Glomerular visceral epithelial cell (primary cell): ENCODE results near the gene PHAF1.

Source experiments
- DNase-seq: peaks from one replicate; pipeline ENCODE4 v3.0.0-alpha.2; 2016; ENCODE audit errors: extremely low spot score

The PHAF1 gene

DNA sequence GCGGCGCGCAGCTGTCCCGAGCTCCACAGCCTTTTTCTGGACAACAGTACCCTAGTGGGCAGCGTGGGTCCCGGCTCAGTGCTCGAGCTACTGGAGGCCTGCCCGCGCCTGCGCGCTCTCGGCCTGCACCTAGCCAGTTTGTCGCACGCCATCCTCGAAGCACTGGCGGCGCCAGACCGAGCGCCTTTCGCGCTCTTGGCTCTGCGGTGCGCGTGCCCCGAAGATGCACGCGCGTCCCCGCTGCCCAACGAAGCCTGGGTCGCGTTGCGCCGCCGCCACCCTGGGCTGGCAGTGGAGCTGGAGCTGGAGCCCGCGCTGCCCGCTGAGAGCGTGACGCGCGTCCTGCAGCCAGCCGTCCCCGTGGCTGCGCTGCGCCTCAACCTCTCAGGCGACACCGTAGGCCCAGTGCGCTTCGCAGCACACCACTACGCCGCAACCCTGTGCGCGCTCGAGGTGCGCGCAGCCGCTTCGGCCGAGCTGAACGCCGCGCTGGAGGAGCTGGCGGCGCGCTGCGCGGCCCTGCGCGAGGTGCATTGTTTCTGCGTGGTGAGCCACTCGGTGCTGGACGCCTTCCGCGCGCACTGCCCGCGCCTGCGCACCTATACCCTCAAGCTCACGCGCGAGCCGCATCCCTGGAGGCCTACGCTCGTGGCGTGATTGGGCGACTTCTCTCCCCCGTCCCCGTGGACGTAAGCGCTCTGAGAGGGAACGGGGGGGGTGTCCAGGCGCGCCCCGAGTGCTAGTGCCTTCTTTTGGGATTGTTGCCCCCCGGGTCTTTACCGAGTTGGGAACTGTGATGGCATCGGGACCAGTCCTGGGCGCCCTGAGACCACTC, 53.6 kb downstream of the PHAF1 start:
- DNase-seq, result no peak

DNA sequence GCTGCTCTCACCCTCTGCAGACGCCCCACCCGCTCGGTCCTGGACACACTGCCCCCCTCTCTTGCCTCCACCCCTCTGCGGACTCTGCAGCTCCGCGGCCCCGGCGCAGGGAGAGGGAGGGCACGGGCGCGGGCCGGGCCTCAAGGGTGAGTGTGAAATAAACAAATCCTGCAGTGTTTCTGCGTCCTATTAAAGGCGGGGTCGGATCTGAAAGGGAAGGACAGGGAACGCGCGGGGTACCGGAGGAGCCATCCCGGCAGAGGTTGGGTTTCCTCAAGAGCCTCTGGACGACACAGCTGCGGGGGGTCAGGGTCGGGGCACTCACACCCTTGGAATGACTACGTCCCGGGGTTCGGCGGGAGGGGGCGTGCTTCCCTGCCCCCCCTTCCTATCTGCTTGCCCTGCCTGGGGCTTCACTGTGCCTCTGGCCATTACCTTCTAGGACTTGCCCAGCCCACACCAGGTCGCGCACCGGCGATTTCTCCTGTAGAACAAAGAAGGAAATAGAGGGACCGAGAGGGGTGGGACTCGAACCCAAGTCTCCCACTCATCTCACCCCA, 54.3 kb downstream of the PHAF1 start:
- DNase-seq, result no peak

DNA sequence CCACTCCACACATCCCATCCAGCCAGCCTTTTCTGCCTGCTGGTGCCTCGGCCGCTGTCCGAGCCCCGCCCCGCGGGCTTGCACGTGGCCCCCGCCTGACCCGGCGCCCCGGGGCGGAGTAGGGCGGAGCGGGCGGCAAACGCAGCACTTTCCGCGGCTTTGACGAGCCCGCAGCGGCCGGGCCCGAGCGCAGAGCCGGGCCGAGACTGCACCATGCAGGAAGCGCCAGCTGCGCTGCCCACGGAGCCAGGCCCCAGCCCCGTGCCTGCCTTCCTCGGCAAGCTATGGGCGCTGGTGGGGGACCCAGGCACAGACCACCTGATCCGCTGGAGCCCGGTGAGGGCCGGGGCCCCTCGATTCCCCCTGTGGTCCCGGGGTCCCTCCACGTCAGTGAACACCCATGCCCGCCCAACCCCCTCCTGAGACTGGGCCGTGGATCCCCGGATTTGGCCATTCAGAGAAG, 54.9 kb downstream of the PHAF1 start, which contains the start of gene HSF4:
HSF4 (plus strand) TSS at position 147 of the 463 bp plus-strand sequence; CDS start at position 214, 67 bp downstream.
- DNase-seq, result no peak

DNA sequence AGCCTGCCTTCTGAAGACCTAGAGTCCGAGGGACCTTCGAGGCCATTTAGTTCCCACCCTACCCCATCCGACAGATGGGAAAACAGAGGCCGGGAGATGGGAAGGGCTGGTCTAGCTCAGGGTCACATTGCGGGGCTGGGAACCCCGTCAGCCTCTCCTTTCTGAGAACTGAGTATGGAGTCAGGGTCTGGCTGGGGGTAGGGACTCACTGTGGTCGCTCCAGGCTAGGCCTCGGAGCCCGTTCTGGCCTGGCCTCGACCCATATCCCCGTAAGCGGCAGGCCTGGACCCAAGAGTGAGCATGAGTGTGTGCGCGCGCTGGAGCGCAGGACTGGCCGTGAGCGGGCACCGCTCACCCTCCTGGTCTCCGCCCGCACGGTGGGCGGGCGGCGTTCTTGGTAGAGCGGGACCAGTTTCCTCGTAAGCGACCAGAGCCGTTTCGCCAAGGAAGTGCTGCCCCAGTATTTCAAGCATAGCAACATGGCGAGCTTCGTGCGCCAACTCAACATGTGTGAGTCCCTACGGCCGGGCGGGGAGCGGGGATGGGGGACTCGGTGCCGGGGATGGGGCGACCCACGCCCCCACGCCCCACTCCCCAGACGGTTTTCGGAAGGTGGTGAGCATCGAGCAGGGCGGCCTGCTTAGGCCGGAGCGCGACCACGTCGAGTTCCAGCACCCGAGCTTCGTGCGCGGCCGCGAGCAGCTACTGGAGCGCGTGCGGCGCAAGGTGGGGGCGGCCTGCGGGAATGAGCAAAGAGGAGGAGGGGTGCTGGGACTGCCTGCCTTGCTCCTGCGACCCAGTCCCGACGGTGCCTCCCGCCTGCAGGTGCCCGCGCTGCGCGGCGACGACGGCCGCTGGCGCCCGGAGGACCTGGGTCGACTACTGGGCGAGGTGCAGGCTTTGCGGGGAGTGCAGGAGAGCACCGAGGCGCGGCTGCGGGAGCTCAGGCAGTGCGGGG, 55.7 kb downstream of the PHAF1 start:
- no peak for DNase-seq

DNA sequence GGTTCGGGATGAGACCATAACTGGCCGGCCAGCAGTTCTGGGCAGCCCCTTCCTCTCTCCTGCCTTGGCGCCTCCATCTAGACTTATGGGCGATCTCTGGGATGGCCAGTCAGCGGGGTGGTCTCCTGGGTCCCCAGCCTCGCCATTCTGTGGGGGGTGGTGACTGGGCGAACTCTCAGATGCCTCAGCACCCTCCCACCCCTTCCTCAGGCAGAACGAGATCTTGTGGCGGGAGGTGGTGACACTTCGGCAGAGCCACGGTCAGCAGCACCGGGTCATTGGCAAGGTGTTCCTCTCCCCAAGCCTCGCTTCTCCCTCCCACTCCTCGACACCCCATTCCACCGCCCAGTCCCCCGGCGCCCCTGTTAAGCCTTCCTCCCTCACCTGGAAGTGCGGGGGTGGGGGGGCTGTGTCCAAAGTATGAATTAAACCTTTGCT, 56.4 kb downstream of the PHAF1 start:
- DNase-seq, result no peak

DNA sequence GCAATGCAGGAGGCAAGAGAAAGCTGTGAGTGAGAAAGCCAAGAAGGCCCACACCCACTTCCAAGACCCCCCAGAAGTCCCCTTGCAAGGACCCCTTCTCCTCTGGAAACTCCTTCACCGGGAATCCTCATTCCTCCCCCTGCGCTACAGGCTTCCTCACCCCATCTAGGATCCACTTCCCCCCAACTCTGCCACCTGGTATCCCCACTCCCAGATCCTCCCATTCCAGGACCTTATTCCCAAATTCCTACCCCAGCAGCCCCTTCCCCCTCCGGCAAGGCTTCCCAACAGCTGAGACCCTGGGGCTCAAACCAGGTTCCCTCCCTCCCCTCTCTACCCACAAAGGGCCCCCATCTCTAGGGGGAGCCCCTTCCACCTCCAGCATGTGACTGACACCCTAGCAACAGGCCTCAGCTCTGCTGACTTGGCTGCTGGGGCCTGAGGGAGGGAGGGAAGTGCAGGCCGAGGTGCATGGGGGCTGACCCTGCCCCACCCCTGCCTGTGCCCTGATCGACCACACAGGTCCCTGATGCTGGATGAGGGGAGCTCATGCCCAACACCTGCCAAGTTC, 56.9 kb downstream of the PHAF1 start:
- DNase-seq, result no peak

DNA sequence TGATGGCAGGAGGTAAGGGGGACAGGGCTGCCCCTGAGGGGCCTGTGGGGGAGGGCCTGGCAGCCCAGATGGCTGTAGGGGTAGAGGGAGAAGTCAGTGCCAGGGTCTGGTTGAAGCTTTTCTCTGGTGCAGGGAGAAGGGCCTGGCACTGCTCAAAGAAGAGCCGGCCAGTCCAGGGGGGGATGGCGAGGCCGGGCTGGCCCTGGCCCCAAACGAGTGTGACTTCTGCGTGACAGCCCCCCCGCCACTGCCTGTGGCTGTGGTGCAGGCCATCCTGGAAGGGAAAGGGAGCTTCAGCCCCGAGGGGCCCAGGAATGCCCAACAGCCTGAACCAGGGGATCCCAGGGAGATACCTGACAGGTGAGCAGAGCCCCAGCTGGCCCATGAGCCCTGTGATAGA, 57.8 kb downstream of the PHAF1 start:
- no peak for DNase-seq

DNA sequence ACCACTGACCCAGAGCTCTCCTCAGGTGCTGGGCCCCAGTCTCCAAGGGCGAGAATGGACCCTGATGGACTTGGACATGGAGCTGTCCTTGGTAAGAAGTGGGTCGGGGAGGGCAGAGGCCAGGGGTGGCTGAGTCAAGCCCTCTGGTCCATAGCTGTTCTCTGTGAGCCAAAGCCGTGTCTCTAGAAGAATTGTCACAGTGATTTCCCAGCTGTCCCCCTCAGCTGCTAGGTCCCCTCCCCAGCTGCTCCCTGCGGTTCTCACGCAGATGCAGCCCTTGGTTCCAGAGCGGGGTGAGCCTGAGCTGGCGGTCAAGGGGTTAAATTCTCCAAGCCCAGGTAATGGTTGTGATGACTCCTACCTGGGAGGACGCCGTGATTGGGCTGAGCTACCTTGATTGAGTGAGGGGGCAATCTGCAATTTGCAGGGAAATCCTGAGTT, 59.3 kb downstream of the PHAF1 start:
- DNase-seq, result no peak

DNA sequence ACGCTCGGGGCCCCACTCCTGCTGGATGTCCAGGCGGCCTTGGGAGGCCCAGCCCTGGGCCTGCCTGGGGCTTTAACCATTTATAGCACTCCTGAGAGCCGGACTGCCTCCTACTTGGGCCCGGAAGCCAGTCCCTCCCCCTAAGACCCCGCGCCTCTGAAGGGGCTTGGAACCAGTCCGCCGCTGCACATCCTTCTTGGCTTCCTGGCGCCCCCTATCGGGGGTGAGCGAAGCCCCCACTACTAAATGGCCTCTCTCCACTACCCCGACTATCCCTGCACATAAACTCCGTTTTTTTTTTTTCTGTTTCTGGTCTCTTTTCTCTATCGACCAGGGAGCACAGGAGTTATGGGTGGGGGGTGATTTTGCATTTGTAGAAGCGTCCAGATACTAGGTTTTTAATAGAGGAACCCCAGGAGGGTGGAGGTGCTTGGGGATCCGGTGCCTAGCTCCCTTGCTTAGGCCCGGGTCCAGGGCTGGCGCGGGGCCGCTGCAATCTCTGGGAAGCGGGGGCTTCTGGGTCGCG, 60.0 kb downstream of the PHAF1 start:
- DNase-seq, result no peak

DNA sequence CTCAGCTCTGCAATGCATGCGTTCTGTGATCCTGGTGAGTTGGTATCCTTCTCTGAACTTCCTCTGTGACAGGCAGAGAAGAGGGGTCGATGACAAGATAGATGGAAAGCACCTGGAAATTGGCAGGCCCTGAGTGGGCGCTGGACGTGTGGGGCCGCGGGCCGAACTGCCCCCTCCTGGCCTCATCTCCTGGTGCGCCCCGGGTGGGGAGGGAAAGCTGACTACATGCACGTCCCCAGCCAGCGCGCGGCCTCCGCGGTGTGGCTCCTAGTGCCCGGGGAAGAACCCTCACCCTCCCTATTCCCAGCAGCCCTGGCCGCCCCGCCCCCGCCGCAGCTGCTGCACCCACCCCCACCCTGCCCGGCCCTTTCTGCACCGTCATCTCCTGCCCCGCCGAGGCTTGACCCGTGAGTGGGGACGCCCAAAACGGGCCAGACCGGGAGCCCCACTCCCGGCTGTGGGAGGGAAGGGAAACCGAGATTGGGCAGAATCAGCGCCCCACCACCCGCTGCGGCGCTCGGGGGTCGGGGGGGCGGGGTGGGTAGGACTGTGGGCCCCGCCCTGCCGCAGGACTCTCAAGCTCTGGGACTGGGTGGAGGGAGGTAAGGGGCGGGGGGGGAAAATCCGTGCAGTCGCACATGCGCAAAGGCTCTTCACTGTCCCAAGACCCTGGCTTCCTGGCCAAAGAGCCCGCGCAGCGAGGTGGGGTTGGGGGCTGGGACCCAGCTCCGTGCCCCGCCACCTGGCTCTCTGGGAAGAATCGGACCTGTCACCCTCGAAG, 60.6 kb downstream of the PHAF1 start, which contains the start of gene NOL3:
NOL3 (plus strand) TSS at position 371 of the 781 bp plus-strand sequence.
- peak; percentile 84 for DNase-seq

DNA sequence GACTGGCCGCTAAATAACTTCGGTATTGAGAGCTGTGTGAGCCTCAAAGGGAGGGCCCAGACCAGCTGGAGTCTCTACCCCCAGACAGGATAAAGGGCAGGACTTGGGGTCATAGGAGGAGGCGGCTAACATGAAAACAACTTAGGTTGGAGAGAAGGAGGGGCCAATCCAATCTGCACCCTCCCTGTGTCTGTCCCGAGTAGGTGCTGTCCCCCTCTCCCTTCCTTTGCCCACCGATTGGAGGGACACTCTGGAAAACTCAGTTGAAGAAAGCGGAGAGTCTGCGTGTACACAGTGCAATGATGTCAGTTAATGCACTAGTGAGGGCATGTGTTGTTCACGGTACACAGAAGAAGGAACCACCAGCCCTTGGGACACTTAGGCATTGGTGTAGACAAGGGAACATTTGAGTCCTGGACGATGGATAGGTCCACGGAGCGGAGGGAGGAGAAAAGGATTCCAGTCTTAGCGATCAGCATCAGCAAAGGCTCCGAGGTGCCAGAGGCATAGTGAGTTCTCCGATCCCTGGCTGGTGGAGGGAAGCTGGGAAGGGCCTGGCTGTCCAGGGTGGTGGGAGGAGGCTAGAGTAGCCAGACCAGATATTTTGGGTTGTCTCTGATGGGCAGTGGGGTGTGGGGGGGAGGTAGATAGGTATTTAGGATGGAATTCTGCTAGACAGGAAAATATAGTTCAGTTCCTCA, 61.4 kb downstream of the PHAF1 start:
- no peak for DNase-seq

DNA sequence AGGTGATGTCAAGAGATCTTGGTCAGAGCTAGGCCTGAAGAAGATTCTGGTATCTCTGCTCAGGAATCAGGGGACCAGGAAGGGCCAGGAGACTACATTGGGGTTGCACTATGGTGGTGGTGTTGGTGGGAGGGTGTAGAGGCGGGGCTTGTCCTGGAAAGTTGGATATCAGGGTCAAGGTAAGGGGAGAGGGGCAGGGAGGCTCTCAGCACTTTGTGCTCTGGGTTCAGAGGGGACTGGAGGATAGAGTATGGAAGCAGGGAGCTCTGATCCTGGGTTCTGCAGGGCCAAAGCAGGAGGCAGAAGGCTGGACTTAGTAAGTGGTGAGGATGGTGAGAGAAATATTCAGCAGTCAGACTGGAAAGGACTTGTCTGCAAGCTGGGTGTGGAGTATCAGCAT, 63.6 kb downstream of the PHAF1 start:
- DNase-seq, result no peak

DNA sequence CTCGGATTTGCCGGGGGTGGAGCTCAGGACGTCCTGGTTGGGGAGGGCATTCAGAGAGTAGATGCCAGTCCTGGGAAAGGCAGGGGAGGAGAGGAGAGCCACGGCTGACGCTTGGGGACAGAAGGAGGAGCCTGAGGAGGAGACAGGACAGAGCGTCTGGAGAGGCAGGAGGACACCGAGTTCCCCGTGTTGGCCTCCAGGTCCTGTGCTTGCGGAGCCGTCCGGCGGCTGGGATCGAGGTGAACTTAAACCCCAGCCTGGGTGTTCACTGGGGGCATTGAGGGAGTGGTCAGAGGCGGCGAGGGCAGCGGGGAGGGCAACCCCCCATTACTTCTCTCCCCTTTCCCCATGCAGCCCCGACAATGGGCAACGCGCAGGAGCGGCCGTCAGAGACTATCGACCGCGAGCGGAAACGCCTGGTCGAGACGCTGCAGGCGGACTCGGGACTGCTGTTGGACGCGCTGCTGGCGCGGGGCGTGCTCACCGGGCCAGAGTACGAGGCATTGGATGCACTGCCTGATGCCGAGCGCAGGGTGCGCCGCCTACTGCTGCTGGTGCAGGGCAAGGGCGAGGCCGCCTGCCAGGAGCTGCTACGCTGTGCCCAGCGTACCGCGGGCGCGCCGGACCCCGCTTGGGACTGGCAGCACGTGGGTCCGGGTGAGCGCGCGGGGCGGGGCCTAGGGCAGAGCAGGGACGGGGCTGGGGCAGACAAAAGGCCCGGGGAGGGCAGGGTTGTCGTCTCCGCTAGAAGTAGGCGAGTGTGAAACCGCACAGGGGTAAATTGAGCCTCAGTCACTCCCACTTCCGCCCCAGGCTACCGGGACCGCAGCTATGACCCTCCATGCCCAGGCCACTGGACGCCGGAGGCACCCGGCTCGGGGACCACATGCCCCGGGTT, 64.3 kb downstream of the PHAF1 start:
- DNase-seq, result peak; percentile 87

DNA sequence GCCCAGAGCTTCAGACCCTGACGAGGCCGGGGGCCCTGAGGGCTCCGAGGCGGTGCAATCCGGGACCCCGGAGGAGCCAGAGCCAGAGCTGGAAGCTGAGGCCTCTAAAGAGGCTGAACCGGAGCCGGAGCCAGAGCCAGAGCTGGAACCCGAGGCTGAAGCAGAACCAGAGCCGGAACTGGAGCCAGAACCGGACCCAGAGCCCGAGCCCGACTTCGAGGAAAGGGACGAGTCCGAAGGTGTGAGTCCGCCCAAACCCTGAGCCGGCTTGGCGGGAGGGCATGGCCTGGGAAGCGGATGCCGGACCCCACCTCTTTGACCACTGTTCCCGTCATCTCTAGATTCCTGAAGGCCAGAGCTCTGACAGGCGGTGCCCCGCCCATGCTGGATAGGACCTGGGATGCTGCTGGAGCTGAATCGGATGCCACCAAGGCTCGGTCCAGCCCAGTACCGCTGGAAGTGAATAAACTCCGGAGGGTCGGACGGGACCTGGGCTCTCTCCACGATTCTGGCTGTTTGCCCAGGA, 65.0 kb downstream of the PHAF1 start:
- DNase-seq, result no peak

DNA sequence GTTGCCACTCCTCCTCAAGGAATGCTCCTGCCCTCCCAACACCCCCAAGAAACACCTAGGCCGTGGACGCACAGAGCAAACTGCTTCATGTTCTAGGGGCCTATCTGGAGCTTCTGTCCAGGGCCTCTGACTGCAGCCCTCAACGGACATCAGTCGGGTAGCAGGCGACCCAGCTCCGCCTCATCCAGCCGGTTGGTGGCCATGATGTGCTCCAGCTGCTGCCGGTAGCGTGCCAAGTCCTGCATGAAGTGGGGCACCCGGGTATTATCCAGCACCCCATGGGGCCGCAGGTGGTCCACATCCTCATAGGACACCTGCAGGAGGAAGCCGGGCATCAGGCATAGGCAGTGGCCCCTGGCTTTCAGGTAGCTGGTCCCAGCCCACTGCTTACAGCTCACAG, 66.9 kb downstream of the PHAF1 start:
- no peak for DNase-seq

DNA sequence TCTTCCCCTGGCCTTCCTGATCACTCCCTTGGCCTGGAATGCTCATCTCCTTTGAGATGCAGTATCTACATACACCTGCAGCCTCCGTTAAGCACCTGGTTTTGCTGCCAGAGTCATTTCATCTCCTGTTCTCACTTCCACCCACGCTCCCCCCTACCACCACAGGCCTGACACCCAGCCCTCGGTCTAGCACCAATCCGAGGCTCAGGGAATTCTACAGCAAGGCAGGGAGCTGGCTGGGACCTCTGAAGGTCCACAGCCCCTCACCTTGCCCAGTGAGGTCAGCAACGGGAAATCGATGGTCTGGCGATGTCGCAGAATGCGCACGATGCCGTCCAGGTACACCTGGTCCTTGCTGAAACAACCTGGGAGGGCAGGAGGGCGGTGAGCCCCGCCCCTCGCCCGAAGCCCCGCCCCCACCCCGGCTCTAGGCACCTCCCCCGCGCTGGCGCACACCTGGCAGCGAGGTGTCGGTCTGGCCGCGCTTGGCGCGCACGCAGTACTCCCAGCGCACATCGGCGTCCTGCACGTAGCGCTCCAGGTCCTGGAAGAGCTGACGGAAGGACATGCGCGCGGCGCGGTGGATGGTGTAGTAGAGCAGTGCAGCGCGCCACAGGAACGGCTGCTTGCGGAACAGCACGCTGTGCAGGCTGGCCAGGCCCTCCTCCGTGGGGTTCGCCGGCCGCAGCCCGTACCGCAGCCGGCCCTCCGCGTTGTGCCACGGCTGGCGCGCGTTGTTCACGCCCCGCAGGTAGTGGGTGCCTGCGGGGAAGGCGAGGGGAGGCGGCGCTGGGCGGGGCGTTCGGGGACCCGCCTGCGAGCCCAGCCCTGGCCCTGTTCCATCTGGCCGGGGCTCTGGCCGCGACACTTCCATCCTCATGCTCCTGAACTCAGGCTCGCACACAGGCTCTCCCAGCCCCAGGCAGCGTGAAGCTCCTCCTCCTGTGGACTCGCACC, 68.3 kb downstream of the PHAF1 start:
- no peak for DNase-seq

DNA sequence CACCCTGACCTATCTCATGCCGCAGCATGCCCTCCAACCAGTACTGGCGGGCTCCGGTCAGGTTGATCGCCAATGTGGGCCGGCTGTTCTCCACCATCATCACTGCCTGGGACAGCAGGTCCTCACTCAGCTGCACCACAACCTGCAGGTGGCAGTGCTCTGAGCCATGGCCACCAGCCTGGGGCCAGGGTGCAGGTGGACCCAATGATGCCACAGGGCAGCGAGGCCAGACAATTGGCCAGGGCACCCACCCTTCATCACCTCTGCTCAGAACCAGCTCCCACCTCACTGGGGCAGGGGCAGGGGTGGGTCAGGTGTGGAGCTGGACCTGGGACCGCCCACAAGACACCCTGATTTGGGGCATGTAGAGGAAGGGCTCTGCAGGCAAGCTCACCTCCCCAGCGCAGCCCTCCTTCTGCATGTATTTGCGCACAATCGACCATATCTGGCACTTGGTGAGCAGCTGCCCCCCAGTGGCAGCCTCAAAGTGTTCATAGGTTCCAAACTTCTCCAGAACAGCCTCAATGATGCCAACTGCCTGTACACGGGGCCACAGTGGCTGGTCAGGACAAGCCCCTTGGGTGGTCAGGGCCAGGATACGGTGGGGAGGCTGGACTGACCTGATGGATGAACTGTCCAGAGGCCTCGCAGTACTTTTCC, 69.8 kb downstream of the PHAF1 start:
- no peak for DNase-seq
